Omental fat pad (tissue), 4 donors: ENCODE measurements around the gene DDX49. TPM values are rescaled to one million over a fixed set of nuclear protein-coding genes. Genes with fewer than 3 reads are reported as not detected.
"Not testable (repeated sequence)": the region's sequence is repeated elsewhere in the genome, so short reads cannot be mapped to it uniquely, and the experiment has no call there.

Experiments
- ATAC-seq: fragments of 150-250 bp; one replicate; pipeline ENCODE4 v1.9.1; 2016; ENCODE audit warnings: mild to moderate bottlenecking, moderate library complexity; ENCODE audit not compliant: low FRiP score
- DNase-seq: peaks from one replicate; pipeline ENCODE4 v3.0.0-alpha.2; 2019; ENCODE audit warnings: low spot score
- total RNA-seq, 4 donors: library from RNA; depleted of rRNA; stranded (reverse); fragments of >200 nt; gene quantifications; one replicate each; pipeline ENCODE4 v1.1.0, GENCODE V29; 2016
- TF ChIP-seq, protein P1 (sequence below), 3 donors: fragments of 450-650 bp; IDR thresholded peaks; one replicate each; pipeline ENCODE4 v1.5.1; 2016 to 2017; ENCODE audit warnings: antibody characterized with exemption in 3 of 3, mild to moderate bottlenecking in 3 of 3, moderate library complexity in 2 of 3

DDX49 gene
- total RNA-seq, 4 donors from 2014 or later = 29.8 to 73.9 (median 36.6) TPM

DNA sequence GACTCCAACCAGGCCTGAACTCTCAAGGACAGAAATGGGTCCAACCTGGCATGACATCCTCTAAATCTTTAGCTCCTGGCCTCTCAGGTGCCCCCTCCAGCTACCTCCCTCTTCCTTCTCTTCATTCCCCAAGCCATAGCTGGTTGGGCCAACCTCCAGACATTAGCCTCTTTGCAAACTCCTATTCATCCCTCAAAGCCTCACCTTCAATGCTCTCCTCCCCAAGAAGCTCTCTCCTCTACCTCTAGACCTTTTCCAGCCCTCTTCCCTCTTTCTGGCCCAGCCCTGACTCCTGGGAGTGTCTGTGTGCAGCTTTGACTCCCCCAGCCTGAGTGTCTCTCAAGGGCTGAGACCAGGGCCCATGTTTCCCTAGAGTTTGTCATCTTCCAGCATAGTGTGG is 26.8 kb downstream of the DDX49 start:
- TF ChIP-seq, protein P1, sequence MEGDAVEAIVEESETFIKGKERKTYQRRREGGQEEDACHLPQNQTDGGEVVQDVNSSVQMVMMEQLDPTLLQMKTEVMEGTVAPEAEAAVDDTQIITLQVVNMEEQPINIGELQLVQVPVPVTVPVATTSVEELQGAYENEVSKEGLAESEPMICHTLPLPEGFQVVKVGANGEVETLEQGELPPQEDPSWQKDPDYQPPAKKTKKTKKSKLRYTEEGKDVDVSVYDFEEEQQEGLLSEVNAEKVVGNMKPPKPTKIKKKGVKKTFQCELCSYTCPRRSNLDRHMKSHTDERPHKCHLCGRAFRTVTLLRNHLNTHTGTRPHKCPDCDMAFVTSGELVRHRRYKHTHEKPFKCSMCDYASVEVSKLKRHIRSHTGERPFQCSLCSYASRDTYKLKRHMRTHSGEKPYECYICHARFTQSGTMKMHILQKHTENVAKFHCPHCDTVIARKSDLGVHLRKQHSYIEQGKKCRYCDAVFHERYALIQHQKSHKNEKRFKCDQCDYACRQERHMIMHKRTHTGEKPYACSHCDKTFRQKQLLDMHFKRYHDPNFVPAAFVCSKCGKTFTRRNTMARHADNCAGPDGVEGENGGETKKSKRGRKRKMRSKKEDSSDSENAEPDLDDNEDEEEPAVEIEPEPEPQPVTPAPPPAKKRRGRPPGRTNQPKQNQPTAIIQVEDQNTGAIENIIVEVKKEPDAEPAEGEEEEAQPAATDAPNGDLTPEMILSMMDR (IDR thresholded peaks at IDR 0.05) = no peak
- DNase-seq (no peak), ATAC-seq (no peak)

DNA sequence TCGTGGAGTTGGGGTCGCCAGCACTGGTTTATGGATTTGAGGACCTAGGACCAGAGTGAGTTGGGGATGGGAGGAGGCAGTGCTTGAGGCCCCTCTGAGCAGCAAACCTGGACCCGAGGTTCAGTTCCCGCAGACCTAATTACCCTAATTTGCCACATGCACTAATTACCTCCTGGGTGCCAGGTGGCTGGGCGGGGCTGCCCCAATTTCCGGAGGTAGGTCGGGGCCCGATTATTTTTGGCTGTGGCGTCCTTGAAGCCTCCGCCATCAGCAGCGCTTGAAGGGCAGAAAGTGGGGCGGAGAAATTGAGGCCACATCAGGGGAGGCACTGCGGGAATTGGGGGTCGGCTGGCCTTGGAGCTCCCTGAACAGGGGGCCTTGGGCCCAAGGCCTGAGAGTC is 27.4 kb downstream of the DDX49 start:
- ATAC-seq = no peak
- no peak for DNase-seq
- TF ChIP-seq, protein P1 (IDR thresholded peaks at IDR 0.05) = no peak

DNA sequence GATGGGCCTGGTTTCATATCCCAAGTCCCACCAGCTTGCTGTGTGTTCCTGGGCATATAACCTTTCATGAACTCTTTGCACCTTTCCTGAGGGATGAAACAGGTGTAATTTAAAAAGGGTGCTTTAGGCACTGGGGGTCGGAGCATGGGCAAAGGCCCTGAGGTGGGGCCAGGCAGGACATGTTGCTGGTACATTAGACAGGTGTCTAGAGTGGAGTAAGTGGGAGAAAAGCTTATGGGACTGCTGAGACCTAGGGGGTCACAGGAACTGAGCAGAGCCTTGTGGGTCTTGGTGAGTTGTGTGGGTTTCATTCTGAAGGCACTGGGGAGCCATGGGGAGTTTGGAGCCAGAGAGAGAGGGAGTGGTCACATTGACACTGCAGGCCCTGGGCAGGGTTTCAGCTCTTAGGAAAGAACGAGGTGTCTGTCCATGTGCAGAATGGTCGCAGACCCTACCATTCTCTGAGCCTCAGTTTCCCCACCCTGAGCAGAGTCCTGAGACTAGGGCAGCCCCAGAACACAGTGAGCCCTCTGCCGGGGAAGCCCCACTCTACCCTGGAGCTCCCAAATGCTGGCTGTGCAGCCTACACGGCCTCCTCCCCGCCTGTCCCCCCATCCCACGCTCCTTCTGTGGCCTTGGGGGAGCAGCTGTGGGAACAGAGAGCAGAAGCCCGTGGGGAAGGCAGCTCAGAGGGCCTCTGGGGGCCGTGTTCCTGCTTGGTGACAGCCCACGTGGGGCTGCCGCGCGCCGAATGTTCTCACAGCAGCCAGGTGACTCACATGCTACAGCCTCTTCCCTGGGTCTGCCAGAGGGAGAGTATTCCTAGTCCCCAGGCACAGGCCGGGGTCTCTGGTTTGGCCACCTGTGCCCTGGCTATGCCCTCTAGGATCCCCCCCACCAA is 28.8 kb downstream of the DDX49 start:
- DNase-seq = no peak
- TF ChIP-seq, protein P1 (IDR thresholded peaks at IDR 0.05) = no peak
- no peak for ATAC-seq

DNA sequence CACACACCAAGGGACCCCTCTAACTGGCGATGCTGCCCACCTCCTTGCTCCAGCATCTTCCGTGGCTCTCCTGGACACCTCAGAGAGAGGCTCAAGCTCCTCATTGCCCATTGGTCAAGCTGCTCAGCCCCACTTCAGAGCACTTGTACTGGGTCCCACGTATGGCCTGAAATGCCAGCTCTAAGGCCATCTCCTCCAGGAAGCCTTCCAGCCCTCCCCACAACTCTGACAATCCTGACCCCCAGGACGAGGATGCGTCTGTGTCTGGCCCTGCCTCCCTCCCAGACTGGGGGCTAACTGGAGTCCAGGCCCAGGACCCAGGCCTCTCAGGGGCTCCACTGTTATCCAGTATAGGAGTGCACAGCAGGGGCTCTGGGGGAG is 29.5 kb downstream of the DDX49 start:
- ATAC-seq (no peak), DNase-seq (no peak)
- TF ChIP-seq, protein P1 (IDR thresholded peaks at IDR 0.05) = no peak

DNA sequence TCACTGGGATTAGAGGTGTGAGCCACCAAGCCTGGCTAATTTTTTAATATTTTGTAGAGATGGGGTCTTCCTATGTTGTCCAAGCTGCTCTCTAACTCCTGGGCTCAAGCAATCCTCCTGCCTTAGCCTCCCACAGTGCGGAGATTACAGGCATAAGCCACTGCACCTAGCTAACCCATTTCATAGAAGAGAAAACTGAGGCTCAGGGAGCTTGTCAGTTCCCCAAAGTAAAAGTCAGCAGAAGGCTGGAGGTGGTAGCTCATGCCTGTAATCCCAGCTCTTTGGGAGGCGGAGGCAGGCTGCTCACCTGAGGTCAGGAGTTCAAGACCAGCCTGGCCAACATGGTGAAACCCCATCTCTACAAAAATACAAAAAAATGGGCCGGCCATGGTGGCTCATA is 30.3 kb downstream of the DDX49 start:
- ATAC-seq (no peak), DNase-seq (no peak)
- TF ChIP-seq, protein P1 (IDR thresholded peaks at IDR 0.05) = no peak

DNA sequence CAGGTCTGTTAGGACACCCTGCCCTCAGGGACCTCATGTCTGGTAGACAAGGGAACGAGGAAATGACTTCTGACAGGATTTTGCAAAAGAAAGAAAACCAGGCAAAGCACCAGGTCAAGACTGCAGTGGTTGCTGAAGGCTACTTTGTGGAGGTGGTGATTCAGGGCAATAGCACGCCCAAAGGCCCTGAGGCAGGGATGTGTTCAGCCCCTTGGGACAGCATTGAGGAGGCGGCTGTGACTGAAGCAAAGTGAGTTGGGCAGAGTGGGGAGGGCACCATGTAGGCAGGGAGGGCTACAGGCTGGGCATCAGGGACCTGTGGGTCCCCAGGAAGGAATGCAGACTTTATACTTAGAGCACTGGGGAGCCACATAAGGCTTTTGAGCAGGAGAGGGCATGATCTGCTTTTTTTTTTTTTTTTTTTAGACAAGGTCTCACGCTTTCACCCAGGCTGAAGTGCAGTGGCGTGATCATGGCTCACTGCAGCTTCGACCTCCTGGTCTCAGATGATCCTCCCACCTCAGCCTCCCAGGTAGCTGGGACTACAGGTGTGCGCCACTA is 32.3 kb downstream of the DDX49 start:
- no peak for DNase-seq
- TF ChIP-seq, protein P1 (IDR thresholded peaks at IDR 0.05) = no peak
- ATAC-seq = no peak

DNA sequence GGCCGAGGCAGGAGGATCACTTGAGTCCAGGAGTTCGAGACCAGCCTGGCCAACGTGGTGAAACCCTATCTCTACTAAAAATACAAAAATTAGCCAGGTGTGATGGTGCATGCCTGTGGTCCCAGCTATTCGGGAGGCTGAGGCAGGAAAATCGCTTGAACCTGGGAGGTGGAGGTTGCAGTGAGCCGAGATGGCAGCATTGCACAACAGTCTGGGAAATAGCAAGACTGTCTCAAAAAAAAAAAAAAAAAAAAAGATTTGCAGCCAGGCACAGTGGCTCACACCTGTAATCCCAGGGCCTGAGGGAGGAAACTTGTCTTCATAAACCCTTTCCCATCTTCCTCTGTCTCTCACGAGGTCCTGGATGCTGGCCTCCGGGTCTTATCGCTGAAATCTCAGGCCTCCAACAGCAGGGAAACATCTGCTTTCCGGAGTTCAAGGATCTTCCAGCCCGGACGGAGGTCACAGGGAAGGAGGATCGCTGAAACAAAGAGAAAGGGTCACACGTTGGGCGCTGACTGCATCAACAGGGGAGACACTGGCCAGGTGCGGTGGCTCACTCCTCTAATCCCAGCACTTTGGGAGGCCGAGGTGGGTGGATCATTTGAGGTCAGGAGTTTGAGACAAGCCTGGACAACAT is 33.0 kb downstream of the DDX49 start:
- DNase-seq, ATAC-seq: not testable (repeated sequence)
